T-helper 1 cell treated with Interleukin-12 subunit alpha and Interleukin-12 subunit beta and Interleukin-4 antibody, amounts not matched to agents 30 ng/mL and 1 ng/mL, for 36 hours (primary cell): Measurements from ENCODE around the gene PRLHR. TPM values are rescaled to one million over a fixed set of nuclear protein-coding genes. Genes with fewer than 3 reads are reported as not detected.

Experiments
- intact Hi-C: fragments of 100-400 bp; cut with micrococcal nuclease; formaldehyde crosslinking; loops from one replicate; pipeline ENCODE4 v1.15.1; 2024
- total RNA-seq: library from RNA; stranded (reverse); gene quantifications from 2 replicates; pipeline ENCODE4 v1.2.3, GENCODE V29; 2022

Gene PRLHR
- total RNA-seq, 1 donor from 2014 or later: not detected

- intact Hi-C loops: loop anchor here (10.0 kb wide), 1 partner anchor 1056 kb away; no protein-coding TSS in a partner anchor
Measured at GRCh38 chr10:118590334-118590733, 5.1 kb downstream of the PRLHR start.

GRCh38 chr10:118587881-118588651 is 7.4 kb downstream of the PRLHR start:
- intact Hi-C loops: no loop called here

- intact Hi-C loops: no loop called here
Measured at GRCh38 chr10:118586911-118587310, 8.5 kb downstream of the PRLHR start.

- intact Hi-C loops: no loop called here
Measured at GRCh38 chr10:118585794-118586193, 9.7 kb downstream of the PRLHR start.

- intact Hi-C loops: no loop called here
Measured at GRCh38 chr10:118585234-118585633, 10.2 kb downstream of the PRLHR start.

GRCh38 chr10:118584181-118584954 is 11.1 kb downstream of the PRLHR start:
- intact Hi-C loops: no loop called here

GRCh38 chr10:118583611-118584010 is 11.8 kb downstream of the PRLHR start:
- intact Hi-C loops: no loop called here

- intact Hi-C loops: no loop called here
Measured at GRCh38 chr10:118582511-118582910, 12.9 kb downstream of the PRLHR start.

- intact Hi-C loops: no loop called here
Measured at GRCh38 chr10:118581340-118581739, 14.1 kb downstream of the PRLHR start.

- intact Hi-C loops: no loop called here
Measured at GRCh38 chr10:118580702-118581101, 14.7 kb downstream of the PRLHR start.

- intact Hi-C loops: no loop called here
Measured at GRCh38 chr10:118573512-118573911, 21.9 kb downstream of the PRLHR start.

- intact Hi-C loops: no loop called here
Measured at GRCh38 chr10:118572256-118573041, 23.0 kb downstream of the PRLHR start.

- intact Hi-C loops: no loop called here
Measured at GRCh38 chr10:118571123-118571522, 24.3 kb downstream of the PRLHR start.

GRCh38 chr10:118570591-118570990 is 24.9 kb downstream of the PRLHR start:
- intact Hi-C loops: no loop called here

GRCh38 chr10:118569882-118570252 is 25.6 kb downstream of the PRLHR start:
- intact Hi-C loops: loop anchor here (5.0 kb wide), 1 partner anchor 462 kb away; no protein-coding TSS in a partner anchor

- intact Hi-C loops: loop anchor here (5.0 kb wide), 1 partner anchor 463 kb away; no protein-coding TSS in a partner anchor
Measured at GRCh38 chr10:118569241-118569881, 26.1 kb downstream of the PRLHR start.

GRCh38 chr10:118568327-118568848 is 27.1 kb downstream of the PRLHR start:
- intact Hi-C loops: loop anchor here (1.0 to 5.0 kb wide), 5 partner anchors 153 to 464 kb away; partner anchors contain the start of gene CACUL1

GRCh38 chr10:118567701-118568248 is 27.7 kb downstream of the PRLHR start:
- intact Hi-C loops: loop anchor here (1.0 to 5.0 kb wide), 5 partner anchors 154 to 465 kb away; partner anchors contain the start of gene CACUL1

GRCh38 chr10:118566911-118567310 is 28.5 kb downstream of the PRLHR start:
- intact Hi-C loops: loop anchor here (5.0 kb wide), 1 partner anchor 465 kb away; no protein-coding TSS in a partner anchor
